K562 (cell line): ENCODE measurements around the gene LAMA5.

ENCODE experiments used
- CTCF ChIP-seq, 3 experiments: IDR thresholded peaks in 2 of 3; conservative IDR thresholded peaks in 1 of 3; 2 replicates each; pipeline ENCODE4 v1.5.1; 2011 to 2012; ENCODE audit warnings: low read length in 3 of 3, mild to moderate bottlenecking in 3 of 3, control low read depth in 2 of 3, improper control_type of control experiment in 1 of 3, inconsistent platforms in 1 of 3, low read depth in 1 of 3, mixed read lengths in 1 of 3, moderate library complexity in 1 of 3; ENCODE audit not compliant: insufficient read depth in 2 of 3
- EZH2 ChIP-seq: IDR thresholded peaks from 2 replicates; pipeline ENCODE4 v1.6.1; 2012; ENCODE audit warnings: low read depth, mild to moderate bottlenecking, inconsistent platforms, low read length, borderline replicate concordance
- JUN ChIP-seq, 2 experiments: sonication (generic) in 1 of 2; formaldehyde crosslinking in 1 of 2; IDR thresholded peaks; 2 replicates each; pipeline versions ENCODE4 v1.6.1 to v1.8.0; 2012 to 2022; ENCODE audit warnings: borderline replicate concordance in 2 of 2, mild to moderate bottlenecking in 2 of 2, improper control_type of control experiment in 1 of 2, low read depth in 1 of 2, low read length in 1 of 2, missing genetic modification reagents in 1 of 2
- RNF219 ChIP-seq: fragments of 250-450 bp; sonication (Bioruptor Pico); IDR thresholded peaks from 2 replicates; pipeline ENCODE4 v1.5.0; 2022; ENCODE audit warnings: mild to moderate bottlenecking
- YY1 ChIP-seq, 3 experiments: IDR thresholded peaks; 2 replicates each; pipeline ENCODE4 v1.6.1; 2011; ENCODE audit warnings: low read length in 2 of 3, mild to moderate bottlenecking in 2 of 3, moderate library complexity in 2 of 3, borderline replicate concordance in 1 of 3, control low read depth in 1 of 3, low read depth in 1 of 3; ENCODE audit not compliant: insufficient read depth in 3 of 3, insufficient replicate concordance in 2 of 3, control insufficient read depth in 1 of 3, insufficient read length in 1 of 3; ENCODE audit errors: extremely low read depth in 1 of 3

GRCh38 chr20:62372042-62372993 lies 5.2 kb upstream of the LAMA5 start:
- no peak for TF ChIP-seq JUN (IDR thresholded peaks at IDR 0.05; ENCODE audit: borderline replicate concordance, low read depth, low read length)
- TF ChIP-seq JUN (CRISPR knock-in tag; IDR thresholded peaks at IDR 0.05; ENCODE audit: borderline replicate concordance), result no peak
- no peak for TF ChIP-seq YY1 (IDR thresholded peaks at IDR 0.05; ENCODE audit: borderline replicate concordance in 1 of 3, control insufficient read depth in 1 of 3, extremely low read depth in 1 of 3, insufficient read depth in 3 of 3, insufficient read length in 1 of 3, insufficient replicate concordance in 2 of 3, low read depth in 1 of 3, low read length in 2 of 3)
- TF ChIP-seq CTCF (IDR thresholded peaks at IDR 0.05 in 2 of 3, conservative IDR thresholded peaks at IDR 0.05 in 1 of 3; ENCODE audit: insufficient read depth in 2 of 3, low read depth in 1 of 3, low read length in 3 of 3), result no peak
- no peak for TF ChIP-seq EZH2
- no peak for TF ChIP-seq RNF219 (CRISPR knock-in tag)
